Natural killer cell (primary cell): ENCODE measurements around the gene P2RX6. TPM values are rescaled to one million over a fixed set of nuclear protein-coding genes. Genes with fewer than 3 reads are reported as not detected.

Source experiments
- ATAC-seq, 3 donors: fragments of 150-1000 bp in 2 of 3; fragments of 200-7000 bp in 1 of 3; cut with Tn5 transposase; 1 replicate in 1 of 3; 2 replicates in 2 of 3; pipeline ENCODE4 v1.10.0; 2021; ENCODE audit warnings: mild to moderate bottlenecking in 2 of 3, moderate library complexity in 2 of 3
- DNase-seq, 2 donors: peaks; one replicate each; pipeline versions ENCODE4 v3.0.0 to v3.0.0-alpha.2; 2013 to 2021; ENCODE audit warnings: mixed read lengths in 1 of 2
- H3K27ac ChIP-seq: one replicate; pipeline ENCODE4 v1.5.1; 2013; ENCODE audit warnings: mild to moderate bottlenecking, low read length
- H3K27me3 ChIP-seq: one replicate; pipeline ENCODE4 v1.6.1; 2013; ENCODE audit warnings: low read length; ENCODE audit not compliant: control insufficient read depth, insufficient read depth
- H3K36me3 ChIP-seq: one replicate; pipeline ENCODE4 v1.6.1; 2013; ENCODE audit warnings: low read length; ENCODE audit not compliant: control insufficient read depth, insufficient read depth
- H3K4me1 ChIP-seq: one replicate; pipeline ENCODE4 v1.6.1; 2013; ENCODE audit warnings: low read length; ENCODE audit not compliant: control insufficient read depth, insufficient read depth
- H3K4me3 ChIP-seq: one replicate; pipeline ENCODE4 v1.5.1; 2013; ENCODE audit warnings: low read length
- H3K9me3 ChIP-seq: one replicate; pipeline ENCODE4 v1.6.1; 2013; ENCODE audit warnings: low read length; ENCODE audit not compliant: control insufficient read depth, insufficient read depth
- H3K27ac Mint-ChIP-seq, 2 donors: one replicate each; pipeline ENCODE4 v1.8.0; 2022; ENCODE audit warnings: mild to moderate bottlenecking in 2 of 2, mixed read lengths in 2 of 2, moderate library complexity in 1 of 2
- H3K27me3 Mint-ChIP-seq, 2 donors: one replicate each; pipeline ENCODE4 v1.8.0; 2022; ENCODE audit warnings: low read depth in 2 of 2, mixed read lengths in 2 of 2
- H3K36me3 Mint-ChIP-seq: one replicate; pipeline ENCODE4 v1.8.0; 2022; ENCODE audit warnings: mixed read lengths
- H3K4me1 Mint-ChIP-seq, 2 donors: one replicate each; pipeline ENCODE4 v1.8.0; 2022; ENCODE audit warnings: mixed read lengths in 2 of 2
- H3K4me3 Mint-ChIP-seq: one replicate; pipeline ENCODE4 v1.8.0; 2022; ENCODE audit warnings: mild to moderate bottlenecking, moderate library complexity, mixed read lengths
- H3K9me3 Mint-ChIP-seq, 2 donors: one replicate each; pipeline ENCODE4 v1.8.0; 2022; ENCODE audit warnings: mixed read lengths in 2 of 2
- whole genome bisulfite sequencing: methylation state at CpG from one replicate; pipeline ENCODE4 v1.1.7; 2013; ENCODE audit warnings: missing lambda C conversion rate; ENCODE audit not compliant: insufficient coverage; 5-methylcytosine and 5-hydroxymethylcytosine counted together
- intact Hi-C: fragments of 100-400 bp; cut with micrococcal nuclease; formaldehyde crosslinking; loops from one replicate; pipeline ENCODE4 v1.14.2; 2022
- total RNA-seq, 4 donors: library from RNA; stranded (reverse); fragments of 120-200 nt in 1 of 4; gene quantifications; one replicate each; pipeline versions ENCODE4 v1.2.3 to v1.2.4, GENCODE V29; 2013 to 2022
- TF ChIP-seq, protein P1 (sequence below): fragments of 200-600 bp; IDR thresholded peaks from one replicate; pipeline ENCODE4 v1.8.0; 2022; ENCODE audit warnings: antibody characterized with exemption

The P2RX6 gene
- total RNA-seq, 3 donors from 2014 or later (not counting 1 experiment from before 2014, with no cell fraction given) = 0.14 to 0.93 (median 0.18) TPM

- 82% methylated on average over 4 of the region's 4 CpGs for WGBS
- intact Hi-C loops = no loop called here
- ATAC-seq (no peak), DNase-seq (no peak)
- no peak overlapping the region for H3K27ac Mint-ChIP-seq
- Histone ChIP-seq H3K27me3 (no peaks in the 10 kb centered on the region), H3K27ac (no peak overlapping the region), H3K36me3 (no peaks in the 10 kb centered on the region), H3K4me1 (peaks cover 25% of the 10 kb centered on the region), H3K4me3 (no peak overlapping the region), H3K9me3 (no peaks in the 10 kb centered on the region)
- H3K4me1 Mint-ChIP-seq = peaks cover 17 to 33% of the 10 kb centered on the region in 2 donors
- H3K27me3 Mint-ChIP-seq = peaks cover 17 to 21% of the 10 kb centered on the region in 2 donors
- TF ChIP-seq, protein P1, sequence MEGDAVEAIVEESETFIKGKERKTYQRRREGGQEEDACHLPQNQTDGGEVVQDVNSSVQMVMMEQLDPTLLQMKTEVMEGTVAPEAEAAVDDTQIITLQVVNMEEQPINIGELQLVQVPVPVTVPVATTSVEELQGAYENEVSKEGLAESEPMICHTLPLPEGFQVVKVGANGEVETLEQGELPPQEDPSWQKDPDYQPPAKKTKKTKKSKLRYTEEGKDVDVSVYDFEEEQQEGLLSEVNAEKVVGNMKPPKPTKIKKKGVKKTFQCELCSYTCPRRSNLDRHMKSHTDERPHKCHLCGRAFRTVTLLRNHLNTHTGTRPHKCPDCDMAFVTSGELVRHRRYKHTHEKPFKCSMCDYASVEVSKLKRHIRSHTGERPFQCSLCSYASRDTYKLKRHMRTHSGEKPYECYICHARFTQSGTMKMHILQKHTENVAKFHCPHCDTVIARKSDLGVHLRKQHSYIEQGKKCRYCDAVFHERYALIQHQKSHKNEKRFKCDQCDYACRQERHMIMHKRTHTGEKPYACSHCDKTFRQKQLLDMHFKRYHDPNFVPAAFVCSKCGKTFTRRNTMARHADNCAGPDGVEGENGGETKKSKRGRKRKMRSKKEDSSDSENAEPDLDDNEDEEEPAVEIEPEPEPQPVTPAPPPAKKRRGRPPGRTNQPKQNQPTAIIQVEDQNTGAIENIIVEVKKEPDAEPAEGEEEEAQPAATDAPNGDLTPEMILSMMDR = no peak
- no peak overlapping the region for H3K4me3 Mint-ChIP-seq
- H3K9me3 Mint-ChIP-seq = no peaks in the 10 kb centered on the region
- H3K36me3 Mint-ChIP-seq = no peaks in the 10 kb centered on the region
These were observed 27.0 kb downstream of the P2RX6 start for GRCh38 chr22:21041937-21042336.

DNA sequence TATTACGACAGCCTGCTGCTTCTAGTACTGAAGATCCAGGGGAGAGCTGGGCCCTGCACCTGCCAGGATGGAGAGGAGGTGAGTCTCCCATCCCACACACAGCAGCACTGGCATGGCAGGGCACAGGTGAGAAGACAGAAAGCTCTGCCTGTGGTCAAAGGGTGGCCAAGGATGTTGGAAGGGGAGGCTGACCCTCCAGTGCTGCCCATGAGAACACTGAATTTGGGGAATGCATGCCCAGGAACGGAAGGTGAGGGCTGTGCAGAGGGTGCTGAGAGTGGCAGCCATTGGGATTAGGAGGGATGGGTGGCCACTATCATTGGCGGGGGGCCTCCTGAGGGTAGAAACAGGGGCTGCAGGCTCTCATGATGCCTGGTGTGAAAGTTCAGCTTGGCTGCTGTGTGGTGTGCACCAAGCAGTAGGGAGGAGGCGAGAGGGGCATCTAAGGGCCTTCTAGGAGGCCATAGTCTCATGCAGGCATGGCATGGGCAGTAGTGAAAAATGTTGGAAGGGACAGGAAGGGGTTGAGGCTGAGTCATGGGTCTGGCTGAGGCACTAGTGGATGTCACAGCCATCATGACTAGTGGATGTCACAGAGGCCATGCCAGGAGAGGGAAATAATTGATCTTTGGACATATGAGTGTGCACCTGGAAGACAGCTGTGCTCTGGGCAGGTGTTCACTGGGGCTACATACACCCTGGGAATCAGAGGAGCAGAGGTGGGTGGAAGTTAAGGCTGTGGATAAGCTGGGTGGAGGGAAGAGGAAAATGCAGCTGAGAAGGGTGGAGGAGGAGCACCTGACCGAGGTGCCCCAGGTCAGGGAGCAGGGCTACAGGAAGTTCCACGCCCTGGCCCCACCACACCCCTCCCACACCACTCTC, 28.3 kb downstream of the P2RX6 start:
- H3K4me3 Mint-ChIP-seq = no peak overlapping the region

GRCh38 chr22:21043860-21044535, 29.0 kb downstream of the P2RX6 start:
- Histone ChIP-seq H3K36me3 (no peaks in the 10 kb centered on the region), H3K27me3 (no peaks in the 10 kb centered on the region), H3K27ac (no peak overlapping the region), H3K4me3 (no peak overlapping the region), H3K9me3 (no peaks in the 10 kb centered on the region), H3K4me1 (peaks cover 25% of the 10 kb centered on the region)
- DNase-seq = no peak
- peak overlapping the region in 1 of 2 donors; percentile 94 for H3K27ac Mint-ChIP-seq
- peaks cover 17 to 21% of the 10 kb centered on the region in 2 donors for H3K27me3 Mint-ChIP-seq
- intact Hi-C loops = no loop called here
- WGBS = 90% methylated on average over 15 of the region's 15 CpGs
- no peaks in the 10 kb centered on the region for H3K36me3 Mint-ChIP-seq
- H3K4me1 Mint-ChIP-seq = peaks cover 17 to 33% of the 10 kb centered on the region in 2 donors
- no peaks in the 10 kb centered on the region for H3K9me3 Mint-ChIP-seq
- no peak for ATAC-seq
- no peak overlapping the region for H3K4me3 Mint-ChIP-seq
- TF ChIP-seq, protein P1 = no peak

More for the DNA sequence above, 28.3 kb downstream of the P2RX6 start:
- Histone ChIP-seq H3K4me3 (no peak overlapping the region), H3K27ac (no peak overlapping the region), H3K4me1 (peaks cover 25% of the 10 kb centered on the region), H3K9me3 (no peaks in the 10 kb centered on the region), H3K27me3 (no peaks in the 10 kb centered on the region), H3K36me3 (no peaks in the 10 kb centered on the region)
- Mint-ChIP-seq H3K4me1 (peaks cover 17 to 33% of the 10 kb centered on the region in 2 donors), H3K9me3 (no peaks in the 10 kb centered on the region), H3K36me3 (no peaks in the 10 kb centered on the region), H3K27ac (peak overlapping the region in 1 of 2 donors; percentile 94), H3K27me3 (peaks cover 17 to 21% of the 10 kb centered on the region in 2 donors)
- intact Hi-C loops = no loop called here
- no peak for ATAC-seq
- 87% methylated on average over 5 of the region's 6 CpGs for WGBS
- no peak for DNase-seq
- TF ChIP-seq, protein P1 = no peak
